ENCODE measurements around the gene ALDH3B2.

- TF ChIP-seq CTCF (IDR thresholded peaks at IDR 0.05) = peak in 3 of 4 experiments; percentile 40 to 78 (median 53)
- no peak for TF ChIP-seq EP300 (IDR thresholded peaks at IDR 0.05)
These were observed 60.3 kb downstream of the ALDH3B2 start for GRCh38 chr11:67613960-67614715.

Measured in gastroesophageal sphincter (tissue), 3 donors.